ENCODE data around the gene PTPN4. TPM values are rescaled to one million over a fixed set of nuclear protein-coding genes. Genes with fewer than 3 reads are reported as not detected.

The PTPN4 gene
- total RNA-seq, 1 experiment from 2014 or later, result 46.8 TPM

DNA sequence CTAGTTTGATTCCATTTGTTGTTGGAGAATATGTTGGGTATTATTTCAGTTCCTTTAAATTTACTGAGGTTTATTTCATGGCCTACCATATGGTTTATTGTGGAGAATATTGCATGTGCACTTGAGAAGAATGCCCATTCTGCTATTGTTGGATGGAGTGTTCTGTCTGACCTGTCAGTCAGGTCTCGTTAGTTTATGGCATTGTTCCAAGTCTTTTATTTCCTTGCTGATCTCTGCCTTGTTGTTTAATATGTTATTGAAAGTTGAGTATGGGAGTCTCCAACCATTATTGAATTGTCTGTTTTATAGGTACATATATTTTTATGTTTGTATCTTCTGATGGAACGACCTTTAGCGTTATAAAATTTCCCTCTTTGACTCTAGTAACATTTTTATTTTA lies 86.3 kb downstream of the PTPN4 start:
- intact Hi-C loops (cut with micrococcal nuclease; ENCODE audit: unreplicated experiment), result no loop called here
- no peaks in the 10 kb centered on the region for H3K27me3 Mint-ChIP-seq (ENCODE audit: insufficient read depth, unreplicated experiment)
- H3K4me3 Mint-ChIP-seq (ENCODE audit: unreplicated experiment), result no peak overlapping the region
- Histone ChIP-seq H3K27me3 (replicated peaks; ENCODE audit: control insufficient read depth, insufficient read depth, low read length) (no peaks in the 10 kb centered on the region), H3K4me3 (ENCODE audit: low read depth, low read length) (no peak overlapping the region), H3K36me3 (ENCODE audit: control insufficient read depth, insufficient read depth, low read length) (no peaks in the 10 kb centered on the region), H3K4me1 (no peaks in the 10 kb centered on the region), H3K9me3 (no peaks in the 10 kb centered on the region; the same call in 1 of the 2 replicates)
- TF ChIP-seq CTCF (IDR thresholded peaks at IDR 0.05; ENCODE audit: insufficient read depth in 1 of 2, low read depth in 1 of 2, low read length in 1 of 2, severe bottlenecking in 1 of 2, unreplicated experiment in 1 of 2), result no peak
- H3K27ac Mint-ChIP-seq (ENCODE audit: unreplicated experiment), result peak overlapping the region; percentile 39
- DNase-seq, result no peak
- no peaks in the 10 kb centered on the region for H3K4me1 Mint-ChIP-seq (ENCODE audit: low read depth, unreplicated experiment)
- peaks cover 24% of the 10 kb centered on the region for H3K36me3 Mint-ChIP-seq (ENCODE audit: insufficient read depth, unreplicated experiment)
- peaks cover 53% of the 10 kb centered on the region for H3K9me3 Mint-ChIP-seq (ENCODE audit: unreplicated experiment)
- no TSS peak for BruUV-seq (replicated peaks)
- ChIA-PET POLR2A (no interaction called here), CTCF (no interaction called here)

GRCh38 chr2:119849838-119850565 lies 90.3 kb downstream of the PTPN4 start:
- Mint-ChIP-seq H3K4me3 (ENCODE audit: unreplicated experiment) (no peak overlapping the region), H3K9me3 (ENCODE audit: unreplicated experiment) (peaks cover 78% of the 10 kb centered on the region), H3K36me3 (ENCODE audit: insufficient read depth, unreplicated experiment) (peaks cover 26% of the 10 kb centered on the region), H3K27ac (ENCODE audit: unreplicated experiment) (no peak overlapping the region), H3K27me3 (ENCODE audit: insufficient read depth, unreplicated experiment) (no peaks in the 10 kb centered on the region), H3K4me1 (ENCODE audit: low read depth, unreplicated experiment) (no peaks in the 10 kb centered on the region)
- TF ChIP-seq CTCF (IDR thresholded peaks at IDR 0.05; ENCODE audit: insufficient read depth in 1 of 2, low read depth in 1 of 2, low read length in 1 of 2, severe bottlenecking in 1 of 2, unreplicated experiment in 1 of 2), result no peak
- Histone ChIP-seq H3K36me3 (ENCODE audit: control insufficient read depth, insufficient read depth, low read length) (no peaks in the 10 kb centered on the region), H3K4me1 (no peaks in the 10 kb centered on the region), H3K4me3 (ENCODE audit: low read depth, low read length) (no peak overlapping the region), H3K9me3 (peaks cover 24% of the 10 kb centered on the region), H3K27me3 (replicated peaks; ENCODE audit: control insufficient read depth, insufficient read depth, low read length) (no peaks in the 10 kb centered on the region)
- intact Hi-C loops (cut with micrococcal nuclease; ENCODE audit: unreplicated experiment), result no loop called here
- ChIA-PET CTCF (no interaction called here), POLR2A (no interaction called here)
- BruUV-seq (replicated peaks), result no TSS peak
- no peak for DNase-seq

DNA sequence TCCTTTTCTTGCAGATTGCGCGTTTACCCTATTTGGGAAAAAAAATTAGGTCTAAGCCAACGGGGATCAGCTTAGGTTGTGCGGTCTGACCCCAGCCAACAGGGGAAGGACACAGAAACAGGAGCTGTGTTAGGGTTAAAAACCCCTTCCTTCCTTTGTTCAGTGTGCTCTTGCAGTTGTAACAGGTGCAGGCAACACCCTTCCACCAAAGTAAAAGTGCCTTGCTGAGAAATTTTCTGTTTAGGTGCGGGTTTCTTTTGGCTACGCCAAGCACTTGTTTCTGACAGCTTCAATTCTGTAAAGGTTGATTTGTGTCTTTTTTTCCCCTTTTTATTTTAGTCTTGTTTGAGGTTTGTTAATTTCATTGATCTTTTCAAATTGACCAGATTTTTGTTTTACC lies 92.5 kb downstream of the PTPN4 start:
- intact Hi-C loops (cut with micrococcal nuclease; ENCODE audit: unreplicated experiment), result no loop called here
- no peak overlapping the region for H3K4me3 ChIP-seq (ENCODE audit: low read depth, low read length)
- no peak for TF ChIP-seq CTCF (IDR thresholded peaks at IDR 0.05; ENCODE audit: insufficient read depth in 1 of 2, low read depth in 1 of 2, low read length in 1 of 2, severe bottlenecking in 1 of 2, unreplicated experiment in 1 of 2)
- peaks cover 11% of the 10 kb centered on the region for H3K4me1 Mint-ChIP-seq (ENCODE audit: low read depth, unreplicated experiment)
- H3K27me3 Mint-ChIP-seq (ENCODE audit: insufficient read depth, unreplicated experiment), result no peaks in the 10 kb centered on the region
- no peak for DNase-seq
- no peak overlapping the region for H3K4me3 Mint-ChIP-seq (ENCODE audit: unreplicated experiment)
- H3K36me3 Mint-ChIP-seq (ENCODE audit: insufficient read depth, unreplicated experiment), result peaks cover 8% of the 10 kb centered on the region
- CTCF ChIA-PET, result no interaction called here
- peaks cover 58% of the 10 kb centered on the region for H3K9me3 Mint-ChIP-seq (ENCODE audit: unreplicated experiment)
- no peak overlapping the region for H3K27ac Mint-ChIP-seq (ENCODE audit: unreplicated experiment)
- POLR2A ChIA-PET, result no interaction called here
- no peaks in the 10 kb centered on the region for H3K27me3 ChIP-seq (replicated peaks; ENCODE audit: control insufficient read depth, insufficient read depth, low read length)
- peaks cover 24% of the 10 kb centered on the region for H3K9me3 ChIP-seq
- H3K36me3 ChIP-seq (ENCODE audit: control insufficient read depth, insufficient read depth, low read length), result no peaks in the 10 kb centered on the region
- BruUV-seq (replicated peaks), result no TSS peak
- peaks cover 12% of the 10 kb centered on the region; the same call in 1 of the 2 replicates for H3K4me1 ChIP-seq

Measured in Caco-2 (cell line).